BLaER1 treated with 17β-estradiol and CSF1 and Interleukin-3, amounts not matched to agents 10 nM and 100 nM (cell line): ENCODE measurements around the gene DPYD.
"Not testable (repeated sequence)": the region's sequence is repeated elsewhere in the genome, so short reads cannot be mapped to it uniquely, and the experiment has no call there.

Experiments
- H3K27ac ChIP-seq, 11 experiments: shearing (Covaris generic); formaldehyde crosslinking; 2 replicates each; pipeline ENCODE4 v1.8.1; 2022
- H3K27me3 ChIP-seq, 11 experiments: shearing (Covaris generic); formaldehyde crosslinking; 2 replicates each; pipeline ENCODE4 v1.8.1; 2022
- H3K36me3 ChIP-seq, 11 experiments: shearing (Covaris generic); formaldehyde crosslinking; 2 replicates each; pipeline ENCODE4 v1.8.1; 2022
- H3K4me1 ChIP-seq, 10 experiments: shearing (Covaris generic); formaldehyde crosslinking; 2 replicates each; pipeline ENCODE4 v1.8.1; 2022
- H3K4me2 ChIP-seq, 11 experiments: shearing (Covaris generic); formaldehyde crosslinking; 2 replicates each; pipeline ENCODE4 v1.8.1; 2022
- H3K4me3 ChIP-seq, 10 experiments: shearing (Covaris generic); formaldehyde crosslinking; 2 replicates each; pipeline ENCODE4 v1.8.1; 2022
- H3K9ac ChIP-seq, 11 experiments: shearing (Covaris generic); formaldehyde crosslinking; 2 replicates each; pipeline ENCODE4 v1.8.1; 2022
- H3K9me3 ChIP-seq, 11 experiments: shearing (Covaris generic); formaldehyde crosslinking; replicated peaks in 1 of 11; 2 replicates each; pipeline ENCODE4 v1.8.1; 2022
- H4K20me1 ChIP-seq, 11 experiments: shearing (Covaris generic); formaldehyde crosslinking; 2 replicates each; pipeline ENCODE4 v1.8.1; 2022
- Cebpa-rat ChIP-seq, 11 experiments: shearing (Covaris generic); IDR thresholded peaks; 2 replicates each; pipeline ENCODE4 v1.8.1; 2022

DPYD gene

DNA sequence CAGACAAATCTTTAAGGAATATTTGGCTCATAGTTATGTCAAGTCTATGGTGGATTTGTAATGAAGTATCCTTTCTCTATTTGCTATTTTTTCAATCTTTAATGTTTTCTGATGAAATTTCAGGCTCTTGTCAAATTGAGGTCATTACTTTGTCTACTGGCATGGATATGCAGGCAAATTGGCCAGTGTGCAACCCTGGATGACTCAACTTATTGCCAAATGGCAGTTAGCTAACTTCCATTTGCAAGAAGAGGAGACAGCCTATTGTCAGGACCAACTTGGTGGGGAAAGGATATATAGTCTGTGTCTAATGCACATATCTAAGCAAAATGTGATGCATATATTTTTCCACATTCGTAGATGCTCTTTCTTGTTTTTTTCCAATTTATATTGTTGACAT lies 668.8 kb downstream of the DPYD start:
- Histone ChIP-seq H3K27me3 (no peaks in the 10 kb centered on the region), H3K4me3 (no peak overlapping the region), H3K9ac (no peak overlapping the region), H4K20me1 (no peaks in the 10 kb centered on the region), H3K36me3 (peaks cover 0 to 13% (median 0%) of the 10 kb centered on the region in 11 experiments; a peak in 3 of 22 replicates), H3K4me2 (no peak overlapping the region), H3K4me1 (peaks cover 0 to 5% (median 0%) of the 10 kb centered on the region in 10 experiments; a peak in 1 of 20 replicates), H3K9me3 (peaks cover 0 to 7% (median 3%) of the 10 kb centered on the region in 11 experiments; a peak in 13 of 22 replicates), H3K27ac (no peak overlapping the region)
- no peak for TF ChIP-seq Cebpa-rat (IDR thresholded peaks at IDR 0.05)

GRCh38 chr1:97247196-97247595 lies 673.6 kb downstream of the DPYD start:
- peaks cover 0 to 13% (median 0%) of the 10 kb centered on the region in 11 experiments; a peak in 3 of 22 replicates for H3K36me3 ChIP-seq
- no peak for TF ChIP-seq Cebpa-rat (IDR thresholded peaks at IDR 0.05)
- H3K4me3 ChIP-seq, result no peak overlapping the region
- peaks cover 0 to 7% (median 0%) of the 10 kb centered on the region in 10 experiments; a peak in 1 of 20 replicates for H3K4me1 ChIP-seq
- H3K27ac ChIP-seq, result no peak overlapping the region
- no peak overlapping the region for H3K4me2 ChIP-seq
- H3K9ac ChIP-seq, result no peak overlapping the region
- no peaks in the 10 kb centered on the region for H3K27me3 ChIP-seq
- peaks cover 0 to 7% (median 3%) of the 10 kb centered on the region in 11 experiments; a peak in 13 of 22 replicates for H3K9me3 ChIP-seq
- peaks cover 0 to 13% (median 0%) of the 10 kb centered on the region in 11 experiments; a peak in 1 of 22 replicates for H4K20me1 ChIP-seq

DNA sequence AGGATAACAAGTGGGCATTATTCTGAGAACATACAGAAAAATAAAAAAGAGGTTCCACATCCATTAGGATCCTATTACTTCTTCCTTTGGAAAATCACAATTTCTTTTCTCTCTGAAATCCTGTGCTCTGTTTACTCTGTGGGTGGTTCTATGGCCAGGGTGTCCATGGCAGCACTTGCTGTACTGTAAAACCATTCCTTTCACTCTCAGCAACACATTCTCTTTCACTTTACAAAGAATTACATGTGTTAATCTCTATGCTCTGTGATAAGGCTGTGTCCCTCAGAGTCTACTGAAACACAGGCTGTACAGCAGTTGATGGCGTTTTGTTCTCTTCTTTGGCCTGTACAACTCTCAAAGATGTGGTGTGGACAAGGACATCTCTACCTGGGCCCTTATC lies 675.2 kb downstream of the DPYD start:
- H3K9me3 ChIP-seq, result peaks cover 0 to 7% (median 3%) of the 10 kb centered on the region in 11 experiments; a peak in 13 of 22 replicates
- H3K4me2 ChIP-seq, result no peak overlapping the region
- H3K4me3 ChIP-seq, result no peak overlapping the region
- H3K27ac ChIP-seq, result no peak overlapping the region
- peaks cover 0 to 13% (median 0%) of the 10 kb centered on the region in 11 experiments; a peak in 1 of 22 replicates for H4K20me1 ChIP-seq
- peaks cover 0 to 7% (median 0%) of the 10 kb centered on the region in 10 experiments; a peak in 1 of 20 replicates for H3K4me1 ChIP-seq
- TF ChIP-seq Cebpa-rat (IDR thresholded peaks at IDR 0.05), result no peak
- no peak overlapping the region for H3K9ac ChIP-seq
- H3K36me3 ChIP-seq, result peaks cover 0 to 10% (median 0%) of the 10 kb centered on the region in 11 experiments; a peak in 3 of 22 replicates
- H3K27me3 ChIP-seq, result no peaks in the 10 kb centered on the region

DNA sequence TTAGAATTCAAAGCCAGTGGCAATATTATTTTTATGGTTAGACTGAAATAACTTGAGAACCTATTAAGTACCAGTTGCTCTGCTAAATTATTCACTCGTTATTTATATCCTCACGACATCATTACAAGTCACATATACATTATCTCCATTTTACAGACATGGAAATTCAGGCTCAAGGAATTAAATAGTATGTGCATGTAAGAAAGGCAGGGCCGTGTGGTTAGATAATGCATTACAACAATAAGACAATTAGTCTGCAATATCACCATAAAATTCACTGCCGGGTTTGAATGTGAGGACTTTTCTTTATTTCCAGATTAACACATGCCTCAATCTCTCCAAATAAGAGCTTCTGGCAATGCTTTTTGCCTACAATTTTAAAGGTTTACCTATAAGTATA lies 675.8 kb downstream of the DPYD start:
- H3K4me3 ChIP-seq, result no peak overlapping the region

DNA sequence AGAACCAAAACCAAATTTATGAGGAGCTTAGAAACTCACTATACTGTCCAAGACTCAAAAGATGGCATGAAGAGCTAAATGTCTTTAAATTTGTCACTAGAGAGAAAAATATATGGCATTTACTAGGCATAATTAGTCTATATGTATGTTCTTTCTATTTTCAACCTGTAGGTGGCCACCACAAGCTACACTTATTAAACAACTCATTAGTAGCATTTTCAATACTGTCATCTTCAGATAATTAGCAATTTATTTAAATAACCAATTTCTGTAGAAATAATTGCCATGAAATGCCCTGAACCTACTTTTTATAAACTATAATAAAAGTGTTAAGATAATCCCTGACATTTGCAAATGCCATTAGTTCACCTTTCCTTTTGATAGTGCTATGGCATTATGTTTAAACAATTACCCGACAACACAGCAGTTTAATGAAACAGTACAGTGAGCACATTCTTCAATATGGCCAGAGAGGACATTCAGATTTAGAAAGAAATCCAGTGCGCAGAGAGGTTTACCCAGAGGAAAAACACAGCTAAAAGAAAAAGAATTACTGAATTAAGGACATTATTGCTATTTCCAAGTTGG lies 676.8 kb downstream of the DPYD start:
- TF ChIP-seq Cebpa-rat (IDR thresholded peaks at IDR 0.05), result no peak
- H3K4me1 ChIP-seq, result peaks cover 0 to 7% (median 0%) of the 10 kb centered on the region in 10 experiments; a peak in 1 of 20 replicates
- no peak overlapping the region for H3K4me3 ChIP-seq
- no peak overlapping the region for H3K4me2 ChIP-seq
- H4K20me1 ChIP-seq, result peaks cover 0 to 13% (median 0%) of the 10 kb centered on the region in 11 experiments; a peak in 1 of 22 replicates
- no peak overlapping the region for H3K9ac ChIP-seq
- no peak overlapping the region for H3K27ac ChIP-seq
- H3K36me3 ChIP-seq, result peaks cover 0 to 6% (median 0%) of the 10 kb centered on the region in 11 experiments; a peak in 2 of 22 replicates
- peaks cover 0 to 7% (median 3%) of the 10 kb centered on the region in 11 experiments; a peak in 13 of 22 replicates for H3K9me3 ChIP-seq
- H3K27me3 ChIP-seq, result no peaks in the 10 kb centered on the region

More for the DNA sequence above, 675.8 kb downstream of the DPYD start:
- Histone ChIP-seq H4K20me1 (peaks cover 0 to 13% (median 0%) of the 10 kb centered on the region in 11 experiments; a peak in 1 of 22 replicates), H3K27ac (no peak overlapping the region), H3K36me3 (peaks cover 0 to 9% (median 0%) of the 10 kb centered on the region in 11 experiments; a peak in 3 of 22 replicates), H3K9me3 (peaks cover 0 to 7% (median 3%) of the 10 kb centered on the region in 11 experiments; a peak in 13 of 22 replicates), H3K4me1 (peaks cover 0 to 7% (median 0%) of the 10 kb centered on the region in 10 experiments; a peak in 1 of 20 replicates), H3K9ac (no peak overlapping the region), H3K4me2 (no peak overlapping the region), H3K27me3 (no peaks in the 10 kb centered on the region)
- TF ChIP-seq Cebpa-rat (IDR thresholded peaks at IDR 0.05), result no peak

GRCh38 chr1:97238816-97239215 lies 682.0 kb downstream of the DPYD start:
- H3K27me3 ChIP-seq, result no peaks in the 10 kb centered on the region
- H3K4me3 ChIP-seq, result no peak overlapping the region
- no peak overlapping the region for H3K27ac ChIP-seq
- H3K4me1 ChIP-seq, result no peaks in the 10 kb centered on the region
- peaks cover 0 to 17% (median 0%) of the 10 kb centered on the region in 11 experiments; a peak in 4 of 22 replicates for H3K36me3 ChIP-seq
- no peak overlapping the region for H3K9ac ChIP-seq
- H4K20me1 ChIP-seq, result no peaks in the 10 kb centered on the region
- no peaks in the 10 kb centered on the region for H3K9me3 ChIP-seq
- TF ChIP-seq Cebpa-rat (IDR thresholded peaks at IDR 0.05), result no peak
- no peak overlapping the region for H3K4me2 ChIP-seq

GRCh38 chr1:97231354-97231753 lies 689.5 kb downstream of the DPYD start:
- not testable (repeated sequence) for H4K20me1 ChIP-seq, H3K4me1 ChIP-seq, H3K27ac ChIP-seq, H3K4me3 ChIP-seq, H3K27me3 ChIP-seq, H3K4me2 ChIP-seq, H3K9me3 ChIP-seq, H3K9ac ChIP-seq
- peaks cover 0 to 62% (median 0%) of the 10 kb centered on the region in 11 experiments; a peak in 5 of 22 replicates for H3K36me3 ChIP-seq

GRCh38 chr1:97212671-97213070 lies 708.2 kb downstream of the DPYD start:
- no peak overlapping the region for H3K4me3 ChIP-seq
- TF ChIP-seq Cebpa-rat (IDR thresholded peaks at IDR 0.05), result no peak
- no peak overlapping the region for H3K27ac ChIP-seq
- no peaks in the 10 kb centered on the region for H3K9me3 ChIP-seq
- H3K4me2 ChIP-seq, result no peak overlapping the region
- no peaks in the 10 kb centered on the region for H4K20me1 ChIP-seq
- H3K4me1 ChIP-seq, result no peaks in the 10 kb centered on the region
- peaks cover 0 to 7% (median 0%) of the 10 kb centered on the region in 11 experiments; a peak in 2 of 22 replicates for H3K36me3 ChIP-seq
- H3K27me3 ChIP-seq, result no peaks in the 10 kb centered on the region
- no peak overlapping the region for H3K9ac ChIP-seq

GRCh38 chr1:97210307-97210706 lies 710.5 kb downstream of the DPYD start:
- TF ChIP-seq Cebpa-rat (IDR thresholded peaks at IDR 0.05), result no peak

More at GRCh38 chr1:97210307-97210706, 710.5 kb downstream of the DPYD start:
- Histone ChIP-seq H3K9ac (no peak overlapping the region), H4K20me1 (no peaks in the 10 kb centered on the region), H3K27ac (no peak overlapping the region), H3K9me3 (no peaks in the 10 kb centered on the region), H3K4me1 (no peaks in the 10 kb centered on the region), H3K4me3 (no peak overlapping the region), H3K36me3 (peaks cover 0 to under 1% (median 0%) of the 10 kb centered on the region in 11 experiments; a peak in 2 of 22 replicates), H3K4me2 (no peak overlapping the region), H3K27me3 (no peaks in the 10 kb centered on the region)
